Kidney capillary endothelial cell (primary cell): ENCODE data around the gene LITAF.

Experiments
- DNase-seq: peaks from one replicate; pipeline ENCODE4 v3.0.0-alpha.2; 2018; ENCODE audit warnings: low spot score

Gene LITAF

DNA sequence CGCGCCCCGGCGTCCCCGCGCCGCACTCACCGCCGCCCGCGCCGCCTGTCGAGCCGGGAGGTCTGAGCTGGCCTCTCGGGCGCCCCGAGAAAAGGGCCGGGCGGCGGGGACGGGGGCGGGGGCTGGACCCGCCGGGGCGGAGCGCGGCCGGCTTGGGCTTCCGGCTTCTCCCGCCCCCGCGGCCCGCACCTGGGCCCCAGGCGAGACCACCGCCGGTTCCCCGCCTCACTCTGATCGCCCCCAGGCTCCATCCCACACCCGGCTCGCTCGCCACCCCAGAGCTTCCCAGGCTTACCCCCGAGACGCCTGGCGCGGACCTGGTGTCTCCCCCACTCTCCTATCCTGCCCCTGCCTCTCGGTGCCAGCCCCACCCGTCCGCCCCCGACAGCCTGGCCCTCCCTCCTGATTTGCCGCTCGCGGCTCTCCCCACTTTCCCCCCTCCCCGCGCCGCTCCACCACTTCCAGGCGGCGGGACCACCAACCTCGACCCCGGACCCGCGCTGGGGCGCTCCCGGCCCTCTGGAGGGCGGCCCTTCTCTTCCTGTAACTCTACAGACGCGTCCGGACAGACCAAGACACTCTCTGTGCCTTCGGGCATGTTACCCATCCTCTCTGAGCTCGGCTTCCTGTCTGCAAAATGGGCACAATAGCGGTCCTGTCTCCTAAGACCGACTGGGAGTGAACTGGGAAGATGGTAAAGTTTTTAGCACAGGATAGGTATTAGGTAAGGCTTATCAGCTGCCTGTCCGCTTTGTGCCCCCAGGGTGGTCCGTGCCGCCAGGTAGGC, at the start of gene LITAF:
TSS of gene LITAF (minus strand) at position 64 of the 787 bp plus-strand sequence. CDS start 30,189 bp downstream, outside the sequence.
- DNase-seq = no peak

DNA sequence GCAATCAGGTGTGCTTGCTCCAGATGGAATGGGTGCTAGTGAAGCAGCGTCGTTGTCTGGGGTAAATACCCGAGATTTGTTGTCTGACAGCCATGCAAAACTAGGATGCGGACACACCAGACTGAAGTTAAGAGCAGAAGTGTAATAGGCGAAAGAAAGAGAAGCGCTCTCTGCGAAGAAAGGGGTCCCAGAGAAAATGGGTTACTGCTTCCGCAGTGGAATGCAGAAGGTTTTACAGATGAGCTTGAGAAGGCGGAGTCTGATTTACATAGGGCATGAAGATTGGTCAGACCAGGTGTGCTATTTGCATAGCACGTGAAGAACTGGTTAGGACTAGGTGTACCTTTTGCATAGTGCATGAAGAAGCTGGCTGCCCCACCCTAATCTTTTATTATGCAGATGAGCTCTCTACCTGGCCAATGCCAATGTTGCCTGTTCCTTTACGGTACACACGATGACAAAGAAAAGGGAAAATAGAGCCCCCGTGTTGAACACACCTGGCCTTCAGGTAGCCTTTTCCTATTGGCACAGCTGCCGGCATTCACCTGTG, 49.5 kb upstream of the LITAF start:
- no peak for DNase-seq

DNA sequence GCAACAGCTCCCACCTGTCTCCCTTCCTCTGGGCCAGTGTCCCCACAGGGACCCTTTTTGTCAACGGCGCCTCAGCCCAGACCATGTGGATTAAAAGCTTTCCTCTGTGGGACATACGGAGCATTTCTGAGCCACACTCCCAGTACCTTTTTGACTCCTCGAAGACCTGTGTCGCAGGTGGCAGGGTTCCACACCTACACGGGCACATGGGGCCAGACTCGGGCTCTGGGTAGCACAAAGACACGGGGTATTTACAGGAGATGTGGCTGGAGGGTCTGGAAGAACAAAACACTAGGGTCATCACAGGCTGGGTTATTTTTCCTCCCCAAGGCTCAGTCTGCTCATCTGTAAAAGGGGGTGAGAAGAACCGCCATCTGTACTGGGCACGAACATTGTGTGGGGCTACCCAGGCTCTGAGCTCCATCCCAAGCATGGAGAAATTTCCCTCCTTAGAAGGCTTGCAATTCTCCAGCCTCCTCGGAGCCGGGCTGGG, 49.0 kb upstream of the LITAF start:
- DNase-seq = no peak

DNA sequence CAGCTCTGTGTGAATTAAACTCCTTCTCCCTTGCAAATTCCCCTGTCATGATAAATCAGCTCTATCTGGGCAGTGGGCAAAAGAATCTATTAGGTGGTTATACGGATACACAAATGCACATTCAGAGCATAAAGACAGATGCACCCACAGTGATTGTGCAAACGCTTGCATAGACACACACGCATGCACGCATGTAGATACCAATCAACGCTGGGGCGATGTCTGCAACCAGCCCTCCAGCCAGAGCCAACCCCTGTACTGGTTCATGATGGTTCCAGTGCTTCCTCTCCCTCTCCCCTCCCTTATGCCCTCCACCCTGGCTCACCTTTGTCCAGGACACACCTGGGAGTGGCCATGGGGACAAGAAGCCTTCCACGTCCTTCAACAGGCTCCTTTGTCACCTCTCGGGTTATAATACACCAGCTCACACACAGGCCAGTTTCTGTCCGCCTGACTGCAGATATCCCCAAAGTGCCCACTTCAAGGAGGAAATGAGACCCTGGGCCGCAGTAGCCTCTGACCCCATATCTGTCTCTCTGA, 48.5 kb upstream of the LITAF start:
- no peak for DNase-seq

DNA sequence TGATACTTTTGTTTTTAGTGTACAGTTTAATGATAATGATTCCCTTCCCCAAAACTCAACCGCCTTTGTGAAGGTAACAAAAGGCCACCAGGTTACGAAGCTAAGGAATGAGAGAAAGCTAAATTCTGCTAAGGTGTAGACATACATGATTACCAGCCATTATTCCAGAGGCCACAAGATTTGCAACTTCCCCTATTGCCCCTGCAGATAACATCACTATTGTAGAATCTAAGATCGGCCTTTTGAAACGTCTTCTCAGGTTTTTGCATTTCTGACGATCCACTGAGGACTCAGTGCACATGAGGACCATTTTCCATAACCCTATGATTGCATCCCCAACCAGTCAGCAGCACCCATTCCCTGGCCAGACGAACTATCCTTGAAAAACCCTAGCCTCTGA, 47.6 kb upstream of the LITAF start:
- no peak for DNase-seq

DNA sequence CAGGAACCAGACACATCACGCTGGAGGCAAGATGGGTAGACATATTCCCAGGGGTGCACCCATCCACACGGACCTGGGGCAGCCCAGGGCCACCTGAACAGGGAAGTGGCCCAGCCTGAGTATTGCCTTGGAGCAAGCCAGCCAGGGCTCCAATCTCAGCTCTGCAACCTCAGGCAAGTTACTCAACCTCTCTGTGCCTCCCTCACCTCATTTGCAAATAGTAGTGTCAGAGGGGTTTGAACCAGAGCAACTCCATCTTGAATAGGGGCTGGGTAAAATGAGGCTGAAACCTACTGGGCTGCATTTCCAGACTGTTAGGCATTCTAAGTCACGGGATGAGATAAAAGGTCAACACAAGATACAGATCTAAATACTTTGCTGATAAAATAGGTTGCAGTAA, 46.4 kb upstream of the LITAF start:
- no peak for DNase-seq

DNA sequence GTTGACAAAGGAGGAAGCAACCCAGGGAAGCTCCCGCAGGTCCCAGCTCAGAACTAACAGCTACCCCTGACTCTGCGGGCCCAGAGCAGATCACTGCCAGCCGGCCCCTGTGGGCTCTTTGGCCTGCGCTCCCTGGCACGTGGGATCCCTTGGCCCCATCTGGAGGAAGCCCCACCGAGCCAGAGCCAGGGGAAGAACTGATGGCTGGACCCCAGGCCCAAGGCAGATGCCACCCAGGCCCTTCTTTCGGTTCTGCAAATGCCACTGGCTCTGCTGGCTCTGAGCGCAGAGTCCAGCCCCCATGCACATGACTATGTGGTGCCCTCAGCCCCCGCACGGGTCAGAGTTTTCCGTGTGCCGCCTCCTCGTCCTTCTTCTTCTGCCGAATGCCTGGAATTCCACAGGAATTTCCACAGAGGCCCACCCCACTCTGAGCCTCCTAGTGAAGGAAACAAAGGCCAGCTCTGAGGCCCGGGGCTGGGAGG, 45.8 kb upstream of the LITAF start:
- no peak for DNase-seq

DNA sequence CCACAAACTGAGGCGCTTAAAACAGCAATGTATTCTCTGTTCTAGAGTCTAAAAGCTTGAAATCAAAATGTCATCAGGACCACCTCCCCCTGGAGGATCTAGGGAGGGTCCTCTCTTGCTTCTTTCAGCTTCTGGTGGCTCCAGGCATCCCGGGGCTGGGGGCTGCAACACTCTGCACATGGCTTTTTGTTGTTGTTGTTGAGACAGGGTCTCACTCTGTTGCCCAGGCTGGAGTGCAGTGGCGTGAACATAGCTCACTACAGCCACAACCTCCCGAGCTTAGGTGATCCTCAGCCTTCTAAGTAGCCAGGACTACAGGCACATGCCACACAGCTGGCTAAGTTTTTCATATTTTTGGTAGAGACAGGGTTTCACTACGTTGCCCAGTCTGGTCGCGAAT, 44.5 kb upstream of the LITAF start:
- no peak for DNase-seq

DNA sequence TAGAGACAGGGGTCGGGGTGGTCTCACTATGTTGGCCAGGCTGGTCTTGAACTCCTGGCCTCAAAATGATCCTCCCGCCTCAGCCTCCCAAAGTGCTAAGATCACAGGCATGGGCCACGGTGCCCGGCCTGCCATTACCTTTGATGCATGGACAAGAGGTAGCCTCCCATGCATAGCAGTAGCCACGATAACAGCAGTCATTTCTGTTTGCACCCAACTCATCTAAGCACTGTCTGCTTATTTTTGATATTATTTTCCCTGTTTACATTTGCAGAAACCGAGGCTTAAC, 44.0 kb upstream of the LITAF start:
- no peak for DNase-seq

DNA sequence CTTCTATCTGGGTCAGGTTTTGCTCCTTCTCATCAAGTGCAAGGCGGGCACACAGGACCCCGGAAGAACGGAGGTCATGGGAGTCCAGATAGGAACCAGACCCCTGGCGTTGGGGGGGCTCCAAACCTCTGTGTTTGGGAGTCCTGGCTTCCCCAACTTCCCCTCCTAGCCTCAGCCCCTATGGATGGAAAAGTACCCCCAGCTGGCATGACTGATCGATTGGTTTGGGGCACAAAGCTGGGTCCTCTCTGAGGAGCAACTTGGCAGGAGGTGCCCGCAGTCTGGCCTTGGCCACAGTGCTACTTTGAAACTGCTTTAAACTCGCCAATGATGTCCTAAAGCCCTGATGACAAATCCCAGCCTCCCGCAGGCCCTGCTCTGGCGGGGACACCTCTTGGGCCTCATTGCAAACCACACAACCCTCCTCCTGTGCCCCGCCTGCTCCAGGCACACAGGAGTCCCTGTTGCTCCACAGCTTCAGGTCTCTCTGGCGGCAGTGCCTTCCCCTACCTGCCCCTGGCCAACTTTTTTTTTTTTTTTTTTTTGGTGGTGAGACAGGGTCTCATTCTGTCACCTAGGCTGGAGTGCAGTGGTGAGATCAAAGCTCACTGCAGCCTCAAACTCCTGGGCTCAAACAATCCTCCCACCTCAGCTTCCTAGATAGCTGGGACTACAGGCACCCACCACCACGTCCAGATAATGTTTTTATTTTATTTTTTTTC, 43.5 kb upstream of the LITAF start:
- no peak for DNase-seq

DNA sequence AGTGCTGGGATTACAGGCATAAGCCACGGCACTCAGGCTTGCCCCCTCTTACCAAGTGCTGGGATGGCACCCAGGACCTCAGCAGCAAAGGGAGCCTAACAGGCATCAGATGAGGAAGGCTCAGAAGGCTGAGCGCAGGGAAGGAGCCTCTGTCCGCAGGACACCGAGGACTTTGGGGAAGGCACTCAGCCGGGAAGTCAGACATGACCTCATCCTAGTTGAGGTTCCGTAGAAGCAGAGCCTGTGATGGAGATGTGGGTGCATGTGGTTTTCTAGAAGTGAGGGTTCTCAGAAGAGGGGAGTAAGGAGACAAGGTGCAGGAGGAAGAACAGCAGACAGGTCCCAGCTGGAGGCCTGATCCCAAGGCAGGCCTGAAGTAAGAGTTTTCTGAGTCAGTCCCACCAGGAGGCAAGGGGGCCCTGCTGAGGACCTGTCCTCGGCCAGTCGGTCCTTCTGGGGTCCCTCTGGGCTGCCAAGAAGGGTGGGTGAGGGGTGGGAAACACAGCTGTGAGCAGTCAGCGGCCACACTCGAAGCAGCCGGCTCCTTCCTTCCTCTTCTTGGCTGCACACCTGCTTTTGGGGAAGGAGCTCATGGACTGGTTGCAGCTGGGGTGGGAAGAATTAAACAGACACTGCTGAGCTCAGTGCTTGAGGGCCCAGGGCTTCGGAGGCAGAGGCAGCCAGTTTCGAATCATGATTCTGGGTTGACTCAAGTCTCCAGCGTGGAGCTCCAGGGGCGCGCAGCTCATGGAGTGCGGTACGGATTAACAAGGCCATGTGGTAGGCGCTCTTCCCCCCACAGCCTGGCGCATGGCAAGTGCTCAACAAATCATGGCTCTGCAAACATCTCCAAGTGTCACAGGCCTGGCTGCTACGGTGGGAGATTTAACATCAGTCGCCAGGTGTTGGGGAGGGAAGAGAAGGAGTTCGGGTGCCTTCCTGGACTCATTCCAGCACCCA, 42.6 kb upstream of the LITAF start:
- DNase-seq = no peak

DNA sequence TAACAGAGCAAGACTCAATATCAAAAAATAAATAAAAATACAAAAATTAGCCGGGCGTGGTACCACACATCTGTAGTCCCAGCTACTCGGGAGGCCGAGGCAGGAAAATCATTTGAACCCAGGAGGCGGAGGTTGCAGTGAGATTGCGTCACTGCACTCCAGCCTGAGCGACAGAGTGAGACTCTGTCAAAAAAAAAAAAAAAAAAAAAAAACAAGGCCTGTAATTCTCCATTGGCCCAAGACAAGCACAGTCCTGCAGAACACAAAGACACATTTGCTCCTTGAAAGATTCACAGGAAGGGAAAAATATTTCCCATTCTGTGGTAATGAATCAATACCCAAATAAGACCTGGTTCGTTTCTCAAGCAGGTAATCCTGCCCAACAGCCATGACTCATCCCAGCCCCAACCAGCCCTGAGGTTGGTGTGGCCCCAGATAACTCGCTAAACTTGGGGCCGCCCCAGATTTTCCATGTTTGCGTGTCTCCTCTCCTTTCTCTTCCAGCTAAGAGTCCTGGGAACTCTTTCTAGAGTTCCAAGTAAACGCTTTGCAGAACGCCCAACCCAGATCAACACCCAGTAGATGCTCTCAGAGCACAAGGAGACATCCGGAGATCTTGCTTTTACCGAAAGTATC, 41.2 kb upstream of the LITAF start:
- DNase-seq = no peak

DNA sequence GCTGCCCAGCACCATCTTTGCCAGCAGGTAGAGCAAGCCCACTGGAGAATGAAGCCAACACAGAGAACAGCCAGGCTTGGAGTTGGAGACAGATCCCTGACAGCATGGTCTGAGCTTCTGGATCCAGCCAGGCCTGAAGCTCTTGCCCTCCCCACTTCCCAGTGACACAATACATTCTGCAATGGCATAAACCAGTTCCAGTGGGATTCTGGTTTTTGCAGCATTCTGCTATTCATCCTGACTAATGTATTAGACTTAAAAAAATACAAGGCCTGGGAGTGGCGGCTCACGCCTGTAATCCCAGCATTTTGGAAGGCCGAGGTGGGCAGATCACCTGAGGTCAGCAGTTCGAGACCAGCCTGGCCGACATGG, 40.6 kb upstream of the LITAF start:
- DNase-seq = no peak

DNA sequence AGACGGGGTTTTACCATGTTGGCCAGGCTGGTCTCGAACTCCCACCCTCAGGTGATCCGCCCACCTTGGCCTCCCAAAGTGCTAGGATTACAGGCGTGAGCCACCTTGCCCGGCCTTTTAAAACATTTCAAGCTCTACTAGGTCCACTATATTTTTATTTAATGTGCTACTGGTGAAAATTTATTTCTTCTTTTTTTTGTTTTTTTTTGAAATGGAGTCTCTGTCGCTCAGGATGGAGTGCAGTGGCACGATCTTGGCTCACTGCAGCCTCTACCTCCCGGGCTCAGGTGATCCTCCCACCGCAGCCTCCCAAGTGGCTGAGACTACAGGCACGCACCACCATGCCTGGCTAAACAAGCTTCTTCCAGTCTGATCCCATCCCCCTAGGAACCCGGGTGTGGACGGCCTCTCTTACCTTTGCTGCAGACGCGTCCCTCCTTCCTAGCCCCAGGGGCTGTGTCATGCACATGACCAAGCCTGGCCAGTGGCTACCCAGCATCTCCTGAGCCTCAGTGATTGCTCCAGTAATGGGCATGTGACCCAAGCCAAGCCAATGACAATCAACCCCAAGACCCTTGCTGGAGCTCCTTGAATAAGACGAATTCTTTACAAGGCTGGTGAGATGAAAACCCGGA, 40.1 kb upstream of the LITAF start:
- no peak for DNase-seq

DNA sequence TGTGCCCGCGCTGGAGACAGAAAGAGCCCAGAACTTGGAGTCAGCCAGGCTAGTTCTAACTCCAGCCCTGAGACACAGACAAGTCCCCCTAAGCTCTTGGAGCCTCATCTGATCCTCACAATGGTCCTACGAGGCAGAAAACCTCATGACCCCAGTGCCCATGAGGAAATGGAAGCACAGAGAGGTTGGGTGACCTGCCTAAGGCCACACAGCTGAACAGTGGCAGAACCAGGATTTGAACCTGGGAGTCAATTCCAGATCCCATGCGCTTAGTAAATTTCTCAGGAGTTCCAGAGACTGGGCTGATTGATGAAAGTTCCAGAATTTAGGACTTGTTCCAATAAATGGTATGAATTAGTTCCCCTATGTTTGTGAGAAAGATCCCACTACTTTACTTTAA, 39.0 kb upstream of the LITAF start:
- DNase-seq = no peak

DNA sequence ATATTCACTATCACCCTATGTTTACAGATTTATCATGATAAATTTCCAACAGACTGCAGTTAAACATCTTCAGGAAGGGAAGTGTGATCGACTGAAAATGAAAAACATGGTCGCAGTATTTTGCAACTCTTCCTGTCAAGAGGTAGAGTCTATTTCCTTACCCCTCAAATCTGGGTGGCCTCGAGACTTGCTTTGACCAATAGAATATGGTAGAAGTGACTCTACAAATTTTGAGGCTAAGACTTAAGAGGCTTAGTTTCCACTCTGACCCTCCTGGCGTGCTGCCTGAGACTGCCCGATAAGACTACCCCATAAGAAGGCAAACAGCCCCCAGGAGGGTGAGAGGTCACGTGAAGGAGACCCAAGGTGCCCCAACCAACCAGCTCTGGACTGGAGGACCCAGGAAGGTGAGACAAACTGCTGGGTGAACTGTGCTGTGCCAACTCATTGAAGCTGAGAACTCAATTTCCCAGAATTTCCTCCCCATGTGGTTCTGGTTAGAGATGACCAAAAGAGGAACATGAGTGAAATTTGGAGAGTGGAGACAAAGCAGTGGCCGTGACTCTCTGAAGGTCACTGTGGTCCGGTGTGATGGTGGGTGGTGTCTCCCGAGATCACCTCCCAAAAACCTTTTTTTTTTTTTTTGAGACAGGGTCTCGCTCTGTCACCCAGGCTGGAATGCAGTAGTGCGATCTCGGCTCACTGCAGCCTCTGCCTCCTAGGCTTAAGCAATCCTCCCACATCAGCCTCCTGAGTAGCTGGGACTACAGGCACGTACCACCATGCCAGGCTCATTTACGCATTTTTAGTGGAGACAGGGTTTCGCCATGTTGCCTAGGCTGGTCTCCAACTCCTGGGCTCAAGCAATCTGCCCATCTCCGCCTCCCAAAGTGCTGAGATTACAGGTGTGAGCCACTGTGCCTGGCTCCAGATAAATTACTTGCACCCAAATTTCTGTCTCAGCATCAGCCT, 38.2 kb upstream of the LITAF start:
- DNase-seq = no peak

DNA sequence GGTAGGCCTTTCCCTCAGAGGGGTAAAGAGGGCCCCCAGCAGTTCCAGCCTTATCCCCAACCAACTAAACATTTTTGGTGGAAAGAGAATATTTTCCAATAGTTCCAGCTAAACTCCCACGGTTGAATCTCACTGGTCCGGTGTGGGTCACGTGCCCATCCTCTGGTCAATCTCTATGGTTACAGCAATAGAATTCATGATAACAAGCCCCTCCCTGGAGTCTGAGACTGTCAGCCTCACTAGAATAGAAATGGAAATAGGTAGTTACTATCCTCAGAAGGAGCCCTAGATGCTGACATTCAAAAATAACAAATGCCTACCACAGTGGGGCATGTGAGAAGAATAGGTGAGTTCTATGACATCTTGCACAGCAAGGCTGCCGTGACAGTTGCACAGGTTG, 37.5 kb upstream of the LITAF start:
- DNase-seq = no peak

DNA sequence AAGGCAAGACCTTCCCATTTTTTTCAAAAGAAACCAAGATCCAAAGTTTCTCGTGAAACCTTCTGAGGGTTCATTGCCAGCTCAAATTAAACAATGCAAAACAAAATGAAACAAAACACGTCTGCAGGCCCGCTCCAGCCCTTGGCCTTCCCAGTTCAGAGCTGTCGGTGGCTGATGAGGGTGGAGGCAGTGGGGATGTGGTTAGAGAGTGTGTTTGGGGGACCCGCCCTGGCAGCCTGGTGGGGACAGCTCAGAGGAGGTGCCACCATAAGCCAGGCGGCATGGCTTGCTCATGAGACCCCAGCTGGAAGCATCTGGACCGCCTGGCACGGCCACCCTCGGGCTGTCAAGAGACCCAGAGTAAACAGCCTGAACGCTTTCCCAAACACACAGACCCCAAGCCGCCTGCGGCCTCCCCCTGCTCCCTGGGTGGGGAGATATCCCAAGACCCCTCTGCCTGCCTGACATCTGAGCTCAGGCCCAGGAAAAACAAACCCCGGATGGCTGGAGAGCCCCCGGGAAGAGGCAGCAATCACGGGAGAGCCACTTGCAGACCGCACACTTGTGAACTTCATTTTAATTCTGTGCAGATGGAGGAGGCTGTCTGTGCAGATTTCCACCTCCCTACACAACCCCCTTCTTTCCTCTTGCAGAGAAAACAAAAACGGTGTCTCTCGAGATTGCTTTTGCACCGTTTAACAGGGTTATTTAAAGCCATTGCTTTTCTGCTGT, 35.4 kb upstream of the LITAF start:
- DNase-seq = no peak

DNA sequence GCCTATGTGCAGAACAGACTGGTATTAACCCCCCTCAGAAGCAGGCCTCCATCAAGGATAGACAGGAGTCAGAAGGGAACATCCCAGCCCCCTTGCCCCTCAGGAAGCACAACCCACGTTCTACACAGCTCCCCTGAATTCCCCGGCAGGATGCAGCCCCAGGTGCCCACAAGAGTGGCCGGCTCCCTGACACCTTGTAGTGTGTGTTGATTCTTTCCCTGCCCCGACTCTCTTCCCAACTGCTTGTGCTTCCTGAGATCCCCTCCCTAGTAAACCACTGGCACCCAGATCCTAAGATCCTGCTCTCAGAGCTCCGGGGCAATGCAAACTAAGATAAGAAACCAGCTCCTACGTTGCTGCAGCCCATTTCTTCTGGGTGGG, 34.8 kb upstream of the LITAF start:
- no peak for DNase-seq
